SU-DHL-6 (cell line): ENCODE results near the gene CDKL5.

Source experiments
- H2AFZ ChIP-seq: fragments of 200-600 bp; sonication (generic); 2 replicates; pipeline ENCODE4 v1.6.1; 2014; ENCODE audit warnings: low read depth, mild to moderate bottlenecking, moderate library complexity, mixed read lengths, antibody characterized with exemption, low read length; ENCODE audit not compliant: severe bottlenecking
- H3F3A ChIP-seq: fragments of 200-600 bp; shearing (Covaris generic); 2 replicates; pipeline ENCODE4 v1.6.0; 2016; ENCODE audit warnings: antibody characterized with exemption, mild to moderate bottlenecking; ENCODE audit not compliant: insufficient read depth
- H3K27ac ChIP-seq: fragments of 200-600 bp; sonication (generic); 2 replicates; pipeline ENCODE4 v1.5.1; 2016; ENCODE audit warnings: low read depth, mild to moderate bottlenecking, low read length, moderate library complexity, mixed read lengths
- H3K27me3 ChIP-seq: fragments of 200-600 bp; sonication (generic), shearing (Covaris generic); 2 replicates; pipeline ENCODE4 v1.6.0; 2014; ENCODE audit warnings: mild to moderate bottlenecking, low read length
- H3K36me3 ChIP-seq: fragments of 200-600 bp; sonication (generic); 2 replicates; pipeline ENCODE4 v1.6.1; 2014; ENCODE audit warnings: mild to moderate bottlenecking, low read length, mixed read lengths
- H3K4me2 ChIP-seq: fragments of 300-600, 200-600 bp; shearing (Covaris generic), sonication (generic); 2 replicates; pipeline ENCODE4 v1.6.0; 2014; ENCODE audit warnings: low read length, low read depth, mild to moderate bottlenecking; ENCODE audit not compliant: poor library complexity, severe bottlenecking
- H3K4me3 ChIP-seq: fragments of 200-600 bp; sonication (generic); 2 replicates; pipeline ENCODE4 v1.5.1; 2014; ENCODE audit warnings: antibody characterized with exemption, low read length, mild to moderate bottlenecking, mixed read lengths; ENCODE audit not compliant: insufficient read depth, poor library complexity, severe bottlenecking
- H3K79me2 ChIP-seq: fragments of 200-600 bp; sonication (generic); 2 replicates; pipeline ENCODE4 v1.6.1; 2014; ENCODE audit warnings: mild to moderate bottlenecking, low read length, moderate library complexity; ENCODE audit not compliant: insufficient read depth
- H3K9ac ChIP-seq: fragments of 200-600 bp; sonication (generic); 2 replicates; pipeline ENCODE4 v1.7.0; 2014; ENCODE audit warnings: mild to moderate bottlenecking, low read length
- H3K9me2 ChIP-seq: fragments of 200-600 bp; sonication (generic); replicated peaks from 2 replicates; pipeline ENCODE4 v1.6.1; 2014; ENCODE audit warnings: low read length; ENCODE audit not compliant: insufficient read depth
- H3K9me3 ChIP-seq: fragments of 200-600 bp; sonication (generic); 2 replicates; pipeline ENCODE4 v1.6.1; 2014; ENCODE audit warnings: low read length, mixed read lengths; ENCODE audit not compliant: insufficient read depth
- H4K20me1 ChIP-seq: fragments of 200-600 bp; sonication (generic); 2 replicates; pipeline ENCODE4 v1.6.1; 2014; ENCODE audit warnings: low read depth, mild to moderate bottlenecking, antibody characterized with exemption, low read length, moderate library complexity, mixed read lengths
- EZH2phosphoT487 ChIP-seq: fragments of 200-600 bp; sonication (generic), shearing (Covaris generic); conservative IDR thresholded peaks from 2 replicates; pipeline ENCODE4 v1.6.1; 2018; ENCODE audit warnings: mild to moderate bottlenecking, antibody characterized with exemption, low read length, moderate library complexity, mixed read lengths
- TF ChIP-seq, protein P1 (sequence below): fragments of 200-600 bp; sonication (generic); IDR thresholded peaks from one replicate; pipeline ENCODE4 v1.5.1; 2017; ENCODE audit warnings: antibody characterized with exemption, mild to moderate bottlenecking, low read length, moderate library complexity; ENCODE audit not compliant: insufficient read depth, poor library complexity, severe bottlenecking

Gene CDKL5

DNA sequence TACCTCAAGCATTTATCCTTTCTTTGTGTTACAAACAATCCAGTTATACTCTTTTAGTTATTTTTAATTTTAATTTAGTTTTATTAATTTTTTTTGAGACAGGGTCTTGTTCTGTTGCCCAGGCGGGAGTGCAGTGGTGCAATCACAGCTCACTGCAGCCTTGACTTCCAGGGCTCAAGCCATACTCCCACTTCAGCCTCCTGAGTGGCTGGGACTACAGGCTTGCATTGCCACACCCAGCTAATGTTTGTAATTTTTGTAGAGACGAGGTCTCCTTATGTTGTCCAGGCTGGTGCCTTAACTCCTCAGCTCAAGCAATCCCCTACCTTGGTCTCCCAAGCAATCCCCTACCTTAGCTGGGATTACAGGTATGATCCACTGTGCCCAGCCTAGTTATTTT lies 45.9 kb downstream of the CDKL5 start:
- TF ChIP-seq EZH2phosphoT487 = no peak
- TF ChIP-seq, protein P1, sequence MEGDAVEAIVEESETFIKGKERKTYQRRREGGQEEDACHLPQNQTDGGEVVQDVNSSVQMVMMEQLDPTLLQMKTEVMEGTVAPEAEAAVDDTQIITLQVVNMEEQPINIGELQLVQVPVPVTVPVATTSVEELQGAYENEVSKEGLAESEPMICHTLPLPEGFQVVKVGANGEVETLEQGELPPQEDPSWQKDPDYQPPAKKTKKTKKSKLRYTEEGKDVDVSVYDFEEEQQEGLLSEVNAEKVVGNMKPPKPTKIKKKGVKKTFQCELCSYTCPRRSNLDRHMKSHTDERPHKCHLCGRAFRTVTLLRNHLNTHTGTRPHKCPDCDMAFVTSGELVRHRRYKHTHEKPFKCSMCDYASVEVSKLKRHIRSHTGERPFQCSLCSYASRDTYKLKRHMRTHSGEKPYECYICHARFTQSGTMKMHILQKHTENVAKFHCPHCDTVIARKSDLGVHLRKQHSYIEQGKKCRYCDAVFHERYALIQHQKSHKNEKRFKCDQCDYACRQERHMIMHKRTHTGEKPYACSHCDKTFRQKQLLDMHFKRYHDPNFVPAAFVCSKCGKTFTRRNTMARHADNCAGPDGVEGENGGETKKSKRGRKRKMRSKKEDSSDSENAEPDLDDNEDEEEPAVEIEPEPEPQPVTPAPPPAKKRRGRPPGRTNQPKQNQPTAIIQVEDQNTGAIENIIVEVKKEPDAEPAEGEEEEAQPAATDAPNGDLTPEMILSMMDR = no peak
- no peaks in the 10 kb centered on the region for H3K27me3 ChIP-seq
- no peak overlapping the region for H2AFZ ChIP-seq
- H3K9me2 ChIP-seq = no peaks in the 10 kb centered on the region
- H3K36me3 ChIP-seq = no peaks in the 10 kb centered on the region
- no peaks in the 10 kb centered on the region for H3K79me2 ChIP-seq
- H3K27ac ChIP-seq = no peak overlapping the region
- no peaks in the 10 kb centered on the region for H3K9me3 ChIP-seq
- H4K20me1 ChIP-seq = no peaks in the 10 kb centered on the region
- H3K4me3 ChIP-seq = no peak overlapping the region
- no peak overlapping the region for H3K4me2 ChIP-seq
- H3K9ac ChIP-seq = no peak overlapping the region
- no peaks in the 10 kb centered on the region for H3F3A ChIP-seq

DNA sequence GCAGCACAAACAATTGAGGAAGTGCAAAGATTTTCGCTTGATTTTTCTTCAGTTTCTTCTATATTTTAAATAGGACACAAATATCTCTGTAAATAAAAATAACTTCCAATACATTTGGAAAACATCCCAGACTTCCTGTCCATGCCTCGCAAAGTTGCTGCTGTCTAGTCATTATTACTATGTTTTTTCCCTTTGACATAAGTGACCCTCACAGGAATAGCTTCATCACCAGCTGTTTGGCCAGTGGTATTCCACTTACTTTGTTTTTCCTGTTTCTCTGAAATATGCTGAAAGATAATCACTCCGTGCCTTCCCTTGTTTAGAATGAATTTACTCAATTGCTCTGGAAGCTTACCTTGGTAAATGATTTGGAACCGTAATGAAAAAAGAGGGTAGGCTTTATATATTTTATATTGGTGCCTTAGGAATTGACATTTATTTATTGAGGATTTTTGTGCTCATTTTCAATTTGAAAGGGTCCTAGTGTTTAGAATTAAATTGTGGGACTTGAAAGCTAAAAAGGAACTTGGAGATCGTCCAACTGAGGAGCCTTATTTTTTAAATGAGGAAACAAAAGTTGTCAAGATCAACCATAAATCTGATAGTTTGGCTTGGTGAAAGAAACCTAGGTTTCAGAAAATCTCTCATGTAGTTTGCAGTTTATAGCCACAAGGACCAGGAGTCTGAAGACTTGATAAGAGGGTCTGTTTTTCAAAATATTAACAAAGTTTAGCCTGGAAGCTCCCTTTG lies 65.6 kb downstream of the CDKL5 start:
- Histone ChIP-seq H2AFZ (no peak overlapping the region), H3K36me3 (no peaks in the 10 kb centered on the region), H3K4me3 (no peak overlapping the region), H3K9me2 (no peaks in the 10 kb centered on the region), H4K20me1 (no peaks in the 10 kb centered on the region), H3F3A (no peaks in the 10 kb centered on the region), H3K9me3 (no peaks in the 10 kb centered on the region), H3K27ac (no peak overlapping the region), H3K79me2 (no peaks in the 10 kb centered on the region), H3K9ac (no peak overlapping the region), H3K27me3 (no peaks in the 10 kb centered on the region), H3K4me2 (no peak overlapping the region)
- TF ChIP-seq, protein P1 = no peak
- TF ChIP-seq EZH2phosphoT487 = no peak

DNA sequence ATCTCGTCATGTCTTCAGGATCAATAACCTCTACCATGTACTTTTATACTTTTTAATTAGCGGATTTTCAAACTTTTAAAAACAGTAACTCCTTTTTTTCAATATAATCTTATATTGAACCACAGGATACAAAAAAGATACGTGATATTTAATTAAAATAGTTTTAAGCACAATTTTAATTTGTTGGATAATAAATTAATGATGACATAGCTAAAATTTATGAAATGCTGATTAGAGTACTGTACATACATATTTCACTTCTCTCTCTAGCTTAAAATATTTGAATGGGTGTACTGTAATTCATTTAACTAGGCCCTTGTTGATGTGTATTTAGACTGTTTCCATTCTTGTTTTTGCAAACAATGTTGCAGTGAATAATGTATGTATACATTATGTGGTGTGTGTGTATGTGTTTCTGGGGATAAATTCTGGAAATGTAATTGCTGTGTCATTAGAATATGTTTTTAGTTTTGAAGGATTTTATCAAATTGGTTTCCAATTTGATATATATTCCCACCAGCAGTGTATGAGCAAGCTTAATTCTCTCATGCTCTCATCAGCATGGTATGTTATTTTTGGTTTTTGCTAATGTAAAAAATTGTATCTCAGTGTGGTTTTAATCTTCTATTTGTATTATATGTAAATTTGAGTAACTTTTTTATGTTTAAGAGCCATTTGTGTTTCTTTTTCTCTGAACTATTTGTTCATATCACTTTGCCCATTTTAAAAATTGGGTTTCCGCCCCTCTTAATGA lies 66.4 kb downstream of the CDKL5 start:
- Histone ChIP-seq H2AFZ (no peak overlapping the region), H3K36me3 (no peaks in the 10 kb centered on the region), H3K4me2 (no peak overlapping the region), H3K9ac (no peak overlapping the region), H3K27ac (no peak overlapping the region), H3K4me3 (no peak overlapping the region), H3K9me2 (no peaks in the 10 kb centered on the region), H4K20me1 (no peaks in the 10 kb centered on the region), H3K79me2 (no peaks in the 10 kb centered on the region), H3F3A (no peaks in the 10 kb centered on the region), H3K27me3 (no peaks in the 10 kb centered on the region), H3K9me3 (no peaks in the 10 kb centered on the region)
- TF ChIP-seq, protein P1 = no peak
- no peak for TF ChIP-seq EZH2phosphoT487
